ENCODE measurements around the gene CNMD.

The CNMD gene
- long read RNA-seq, donor 1, partial matches to known transcripts: 0 of 1 reads
- long read RNA-seq, donor 1, other reads (novel, unspliced or antisense): 0 of 1 reads
- long read RNA-seq, donor 2: 0 reads
- long read RNA-seq, donor 3: 0 reads
- long read RNA-seq, donor 4: 0 reads
- long read RNA-seq, donor 5: 0 reads
- long read RNA-seq, donor 6: 0 reads
- long read RNA-seq, donor 7, partial matches to known transcripts: 0 of 2 reads
- long read RNA-seq, donor 7, other reads (novel, unspliced or antisense): 0 of 2 reads
- long read RNA-seq, donor 8: 0 reads

GRCh38 chr13:52739468-52740071, at the start of gene CNMD:
Gene CNMD (minus strand): TSS chr13:52739820. CDS start chr13:52739701, 119 bp downstream.
- peak; percentile 33 for DNase-seq

- DNase-seq: no peak
Measured at GRCh38 chr13:52788011-52788410, 48.4 kb upstream of the CNMD start.

GRCh38 chr13:52787235-52787634, 47.6 kb upstream of the CNMD start:
- DNase-seq: no peak

- DNase-seq: no peak
Measured at GRCh38 chr13:52786766-52787165, 47.1 kb upstream of the CNMD start.

- DNase-seq: no peak
Measured at GRCh38 chr13:52785739-52786138, 46.1 kb upstream of the CNMD start.

- no peak for DNase-seq
Measured at GRCh38 chr13:52784591-52785340, 45.1 kb upstream of the CNMD start.

- no peak for DNase-seq
Measured at GRCh38 chr13:52783943-52784342, 44.3 kb upstream of the CNMD start.

GRCh38 chr13:52782471-52783448, 43.1 kb upstream of the CNMD start:
- DNase-seq: no peak

GRCh38 chr13:52780611-52781010, 41.0 kb upstream of the CNMD start:
- DNase-seq: no peak

GRCh38 chr13:52780092-52780491, 40.5 kb upstream of the CNMD start:
- no peak for DNase-seq

- no peak for DNase-seq
Measured at GRCh38 chr13:52779103-52779502, 39.5 kb upstream of the CNMD start.

- no peak for DNase-seq
Measured at GRCh38 chr13:52776726-52777125, 37.1 kb upstream of the CNMD start.

- no peak for DNase-seq
Measured at GRCh38 chr13:52775511-52775910, 35.9 kb upstream of the CNMD start.

GRCh38 chr13:52767949-52768516, 28.4 kb upstream of the CNMD start:
- no peak for DNase-seq

GRCh38 chr13:52765611-52766390, 26.2 kb upstream of the CNMD start:
- DNase-seq: no peak

GRCh38 chr13:52760077-52760476, 20.5 kb upstream of the CNMD start:
- no peak for DNase-seq

- no peak for DNase-seq
Measured at GRCh38 chr13:52758114-52758513, 18.5 kb upstream of the CNMD start.

GRCh38 chr13:52751196-52751595, 11.6 kb upstream of the CNMD start:
- DNase-seq: no peak

GRCh38 chr13:52750713-52751112, 11.1 kb upstream of the CNMD start:
- DNase-seq: no peak

- no peak for DNase-seq
Measured at GRCh38 chr13:52749419-52749818, 9.8 kb upstream of the CNMD start.

GRCh38 chr13:52746141-52746540, 6.5 kb upstream of the CNMD start:
- DNase-seq: no peak

Data from right kidney (tissue), 9 donors.